Coronary artery (tissue), 2 donors: ENCODE results near the gene MAP2K5.

Experiments
- DNase-seq: peaks from one replicate; pipeline ENCODE4 v3.0.0-alpha.2; 2017; ENCODE audit warnings: low spot score
- H3K27ac ChIP-seq, 2 donors: fragments of 200-600 bp; sonication (generic); one replicate each; pipeline ENCODE4 v1.5.1; 2016 to 2019
- H3K4me3 ChIP-seq: fragments of 200-600 bp; sonication (generic); 2 replicates; pipeline ENCODE4 v1.5.1; 2016; ENCODE audit warnings: mild to moderate bottlenecking, moderate library complexity
- TF ChIP-seq, protein P1 (sequence below): fragments of 200-600 bp; sonication (generic); IDR thresholded peaks from one replicate; pipeline ENCODE4 v1.5.1; 2019; ENCODE audit warnings: antibody characterized with exemption

Gene MAP2K5

GRCh38 chr15:67741308-67741707, 198.8 kb downstream of the MAP2K5 start:
- Histone ChIP-seq H3K4me3 (no peak overlapping the region), H3K27ac (no peak overlapping the region)
- no peak for DNase-seq
- TF ChIP-seq, protein P1, sequence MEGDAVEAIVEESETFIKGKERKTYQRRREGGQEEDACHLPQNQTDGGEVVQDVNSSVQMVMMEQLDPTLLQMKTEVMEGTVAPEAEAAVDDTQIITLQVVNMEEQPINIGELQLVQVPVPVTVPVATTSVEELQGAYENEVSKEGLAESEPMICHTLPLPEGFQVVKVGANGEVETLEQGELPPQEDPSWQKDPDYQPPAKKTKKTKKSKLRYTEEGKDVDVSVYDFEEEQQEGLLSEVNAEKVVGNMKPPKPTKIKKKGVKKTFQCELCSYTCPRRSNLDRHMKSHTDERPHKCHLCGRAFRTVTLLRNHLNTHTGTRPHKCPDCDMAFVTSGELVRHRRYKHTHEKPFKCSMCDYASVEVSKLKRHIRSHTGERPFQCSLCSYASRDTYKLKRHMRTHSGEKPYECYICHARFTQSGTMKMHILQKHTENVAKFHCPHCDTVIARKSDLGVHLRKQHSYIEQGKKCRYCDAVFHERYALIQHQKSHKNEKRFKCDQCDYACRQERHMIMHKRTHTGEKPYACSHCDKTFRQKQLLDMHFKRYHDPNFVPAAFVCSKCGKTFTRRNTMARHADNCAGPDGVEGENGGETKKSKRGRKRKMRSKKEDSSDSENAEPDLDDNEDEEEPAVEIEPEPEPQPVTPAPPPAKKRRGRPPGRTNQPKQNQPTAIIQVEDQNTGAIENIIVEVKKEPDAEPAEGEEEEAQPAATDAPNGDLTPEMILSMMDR, result no peak

DNA sequence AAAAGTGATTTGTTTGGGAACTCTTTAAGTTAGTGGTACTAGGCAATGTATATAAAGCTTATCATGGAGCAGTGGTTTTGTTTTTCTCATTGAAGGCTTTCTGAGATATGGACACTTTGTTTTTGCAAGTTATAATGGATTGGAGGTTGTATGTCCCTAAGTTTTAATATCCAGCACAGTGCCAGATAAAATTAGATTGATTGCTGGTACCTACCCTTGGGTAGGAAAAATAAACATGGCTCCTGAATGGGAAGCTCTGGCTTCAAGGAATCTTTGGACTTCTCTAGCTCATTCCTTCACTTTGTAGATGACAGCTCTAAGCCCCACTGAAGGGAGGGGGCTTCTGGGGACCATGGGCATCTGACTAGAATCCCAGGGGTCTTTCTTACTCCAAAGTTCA, 201.1 kb downstream of the MAP2K5 start:
- TF ChIP-seq, protein P1, result no peak
- Histone ChIP-seq H3K4me3 (no peak overlapping the region), H3K27ac (no peak overlapping the region)
- no peak for DNase-seq

GRCh38 chr15:67744331-67745072, 202.0 kb downstream of the MAP2K5 start:
- no peak for DNase-seq
- H3K4me3 ChIP-seq, result no peak overlapping the region
- TF ChIP-seq, protein P1, result no peak
- no peak overlapping the region for H3K27ac ChIP-seq

DNA sequence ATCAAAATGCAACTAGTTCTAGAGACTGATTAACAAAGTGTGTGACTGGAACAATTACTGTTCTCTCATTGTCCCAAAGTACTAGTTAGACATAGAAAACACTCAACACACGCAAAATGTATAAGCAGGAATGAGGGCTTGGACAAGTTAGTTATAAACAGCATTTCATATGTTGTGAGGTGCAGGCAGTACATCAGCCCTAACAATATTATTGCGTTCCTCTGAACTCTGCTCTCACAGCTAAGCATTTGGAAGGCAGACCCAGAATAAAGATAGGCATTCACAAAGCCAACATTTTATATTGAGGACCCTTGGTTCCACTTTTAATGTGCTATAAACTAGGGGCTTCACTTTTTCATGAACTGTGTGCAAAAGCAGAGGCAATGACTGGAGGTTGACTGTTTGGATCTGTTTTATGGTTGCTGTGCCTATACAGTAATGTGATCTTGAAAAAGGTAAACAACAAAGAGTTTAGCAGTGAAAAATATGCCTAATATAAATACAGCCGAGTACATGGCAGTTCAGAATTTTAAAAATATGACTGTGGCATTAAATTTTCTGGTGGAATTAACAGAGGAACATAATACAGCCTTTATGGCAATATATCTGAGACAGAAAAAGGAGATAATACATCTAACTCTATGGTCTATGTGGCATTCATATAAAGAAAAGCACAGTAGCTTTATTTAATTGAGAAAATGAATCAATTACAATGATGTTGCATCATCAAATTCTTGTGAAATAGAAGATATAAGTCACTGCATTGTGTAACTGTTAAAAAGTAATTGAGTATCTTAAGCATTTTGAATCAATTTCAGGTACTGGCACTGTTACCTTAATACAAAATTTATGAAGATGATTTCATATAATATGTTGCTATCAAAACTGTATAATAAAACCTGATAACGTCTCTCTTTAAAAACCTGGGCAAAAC, 202.8 kb downstream of the MAP2K5 start:
- Histone ChIP-seq H3K4me3 (no peak overlapping the region), H3K27ac (no peak overlapping the region)
- DNase-seq, result no peak
- TF ChIP-seq, protein P1, result no peak

- no peak for DNase-seq
- TF ChIP-seq, protein P1, result no peak
- Histone ChIP-seq H3K4me3 (no peak overlapping the region), H3K27ac (no peak overlapping the region)
Measured at GRCh38 chr15:67746022-67746421, 203.5 kb downstream of the MAP2K5 start.

- DNase-seq, result no peak
- Histone ChIP-seq H3K27ac (no peak overlapping the region), H3K4me3 (no peak overlapping the region)
- TF ChIP-seq, protein P1, result no peak
Measured at GRCh38 chr15:67746450-67746849, 203.9 kb downstream of the MAP2K5 start.
